HG03064 (cell line): ENCODE data around the gene ACER1.
A peak's percentile ranks its signal among the peaks of the same experiment; 100 is the strongest.
"Not testable (repeated sequence)": the region's sequence is repeated elsewhere in the genome, so short reads cannot be mapped to it uniquely, and the experiment has no call there.

ENCODE experiments used
- ATAC-seq: cut with Tn5 transposase; IDR thresholded peaks from one replicate; pipeline ENCODE4 v1.9.1; 2021; ENCODE audit warnings: low read depth; ENCODE audit not compliant: unreplicated experiment

The ACER1 gene

DNA sequence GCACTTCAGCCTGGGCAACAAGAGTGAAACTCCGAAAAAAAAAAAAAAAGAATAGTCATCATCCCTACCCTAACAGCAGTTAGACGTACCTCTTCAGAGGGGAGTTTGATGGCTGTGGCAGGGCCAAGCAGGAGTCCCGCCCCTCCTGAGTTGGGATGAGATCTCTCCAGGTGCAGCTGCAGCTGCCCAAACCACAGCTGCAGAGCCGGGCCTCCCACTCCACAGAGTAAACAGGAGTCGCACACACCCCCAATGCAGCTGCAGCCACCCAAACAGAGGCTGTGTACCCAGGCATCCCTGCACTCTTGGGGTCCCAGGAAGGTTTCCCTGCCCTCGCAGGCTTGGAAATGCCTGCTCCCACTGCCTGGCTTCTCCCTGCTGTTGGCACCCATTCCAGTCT is 36.2 kb downstream of the ACER1 start:
- no peak for ATAC-seq

- ATAC-seq = no peak
These were observed 41.4 kb downstream of the ACER1 start for GRCh38 chr19:6292006-6292405.

- ATAC-seq = no peak
These were observed 44.7 kb downstream of the ACER1 start for GRCh38 chr19:6288737-6289136.

DNA sequence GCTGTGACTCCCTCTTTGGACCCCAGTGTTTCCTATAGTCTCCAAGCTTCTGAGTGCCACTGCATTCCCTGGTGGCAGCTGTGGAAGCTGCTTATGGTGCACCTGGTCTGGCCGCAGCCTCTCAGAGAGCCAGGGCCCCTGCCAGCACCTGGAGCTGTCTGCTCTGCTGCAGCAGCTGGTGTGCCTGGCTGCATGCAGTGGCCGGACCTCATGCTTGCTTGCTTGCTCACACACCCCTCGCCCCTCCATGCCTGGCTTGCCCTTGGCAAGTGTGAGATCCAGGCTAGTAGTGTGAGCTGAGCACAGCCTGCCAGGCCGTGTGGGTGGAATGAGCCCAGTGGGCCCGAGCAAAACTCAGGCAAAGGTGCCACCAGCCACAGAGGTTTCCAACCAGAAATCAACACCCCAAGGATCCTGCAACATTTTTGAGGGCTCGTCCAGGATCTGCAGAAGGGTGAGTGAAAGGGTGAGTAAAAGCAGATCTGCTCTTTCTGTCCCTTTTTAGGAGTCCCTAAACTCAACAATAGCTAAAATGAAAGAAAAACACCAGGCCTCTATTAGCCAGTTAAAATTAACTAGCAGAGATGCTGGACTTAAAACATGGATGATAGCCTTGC is 46.0 kb downstream of the ACER1 start:
- no peak for ATAC-seq

DNA sequence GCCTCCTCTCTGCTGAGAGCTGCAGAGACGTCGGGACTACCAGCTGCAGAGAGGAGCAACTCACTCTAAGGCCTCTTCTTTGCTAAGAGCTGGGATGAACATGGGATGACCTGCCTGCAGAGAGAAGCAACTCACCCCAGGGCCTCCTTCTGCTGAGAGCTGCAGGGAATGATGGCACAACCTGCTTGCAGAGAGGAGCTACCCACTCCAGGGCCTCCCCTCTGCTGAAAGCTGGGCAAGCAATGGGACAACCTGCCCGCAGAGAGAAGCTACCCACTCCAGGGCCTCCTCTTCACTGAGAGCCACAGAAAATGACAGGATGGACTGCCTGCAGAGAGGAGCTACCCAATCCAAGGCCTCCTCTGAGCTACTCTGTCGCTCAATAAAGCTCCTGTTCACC is 46.7 kb downstream of the ACER1 start:
- no peak for ATAC-seq

DNA sequence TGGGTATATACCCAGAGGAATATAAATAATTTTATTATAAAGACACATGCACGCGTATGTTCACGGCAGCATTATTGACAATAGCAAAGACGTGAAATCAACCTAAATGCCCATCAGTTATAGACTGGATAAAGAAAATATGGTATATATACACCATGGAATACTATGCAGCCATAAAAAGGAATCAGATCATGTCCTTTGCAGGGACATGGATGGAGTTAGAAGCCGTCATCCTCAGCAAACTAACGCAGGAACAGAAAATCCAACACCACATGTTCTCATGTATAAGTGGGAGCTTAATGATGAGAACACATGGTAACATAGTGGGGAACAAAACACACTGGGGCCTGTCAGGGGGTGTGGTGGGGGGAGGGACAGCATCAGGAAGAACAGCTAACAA is 51.0 kb downstream of the ACER1 start:
- not testable (repeated sequence) for ATAC-seq

DNA sequence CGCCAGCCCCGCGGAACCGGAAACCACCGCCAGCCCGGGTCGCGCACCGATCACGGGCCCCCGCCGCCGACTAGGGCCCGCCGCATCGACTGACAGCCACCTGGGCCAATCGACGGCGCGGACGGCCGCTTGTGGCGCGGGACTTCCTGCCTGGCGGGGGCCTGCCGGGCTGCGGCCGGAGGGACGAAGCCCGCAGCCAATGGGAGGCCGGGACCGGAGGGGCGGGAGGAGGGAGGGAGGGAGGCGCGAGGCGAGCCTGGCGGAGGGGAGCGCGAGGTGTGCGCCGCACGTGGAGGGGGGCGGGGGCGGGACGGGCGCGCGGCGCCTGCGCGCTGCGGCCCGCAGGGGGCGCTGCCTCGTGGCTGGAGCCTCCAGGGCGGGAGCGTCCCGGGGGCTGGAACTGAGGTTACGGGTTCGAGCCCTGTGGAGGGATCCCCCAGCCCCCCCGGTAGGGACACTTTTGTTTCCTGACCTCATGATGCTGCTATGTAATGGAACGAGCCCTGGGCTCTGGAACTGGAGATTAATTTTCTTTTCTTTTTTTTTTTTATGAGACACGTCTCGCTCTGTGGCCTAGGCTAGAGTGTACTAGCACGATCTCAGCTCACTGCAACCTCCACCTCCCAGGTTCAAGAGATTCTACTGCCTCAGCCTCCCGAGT is 53.4 kb downstream of the ACER1 start, which contains the start of gene MLLT1:
TSS of gene MLLT1 (minus strand) at position 45 of the 661 bp plus-strand sequence. CDS start 191 bp downstream, outside the sequence.
- ATAC-seq = peak; percentile 72

DNA sequence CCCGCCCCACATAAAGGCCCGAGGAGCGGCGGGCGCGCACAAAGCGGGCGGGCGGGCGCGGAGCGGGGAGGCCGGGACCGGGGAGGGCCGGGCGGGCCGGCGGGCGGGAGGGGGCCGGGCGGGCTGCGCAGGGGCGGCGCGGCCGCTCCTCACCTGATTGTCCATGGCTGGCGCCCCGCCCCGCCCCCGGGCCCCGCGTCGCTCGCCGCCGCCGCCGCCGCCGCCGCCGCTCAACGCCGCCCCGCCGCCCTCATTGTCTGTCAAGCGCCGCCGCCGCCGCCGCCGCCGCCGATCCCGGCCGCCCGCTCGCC is 53.8 kb downstream of the ACER1 start:
- peak; percentile 16 for ATAC-seq

DNA sequence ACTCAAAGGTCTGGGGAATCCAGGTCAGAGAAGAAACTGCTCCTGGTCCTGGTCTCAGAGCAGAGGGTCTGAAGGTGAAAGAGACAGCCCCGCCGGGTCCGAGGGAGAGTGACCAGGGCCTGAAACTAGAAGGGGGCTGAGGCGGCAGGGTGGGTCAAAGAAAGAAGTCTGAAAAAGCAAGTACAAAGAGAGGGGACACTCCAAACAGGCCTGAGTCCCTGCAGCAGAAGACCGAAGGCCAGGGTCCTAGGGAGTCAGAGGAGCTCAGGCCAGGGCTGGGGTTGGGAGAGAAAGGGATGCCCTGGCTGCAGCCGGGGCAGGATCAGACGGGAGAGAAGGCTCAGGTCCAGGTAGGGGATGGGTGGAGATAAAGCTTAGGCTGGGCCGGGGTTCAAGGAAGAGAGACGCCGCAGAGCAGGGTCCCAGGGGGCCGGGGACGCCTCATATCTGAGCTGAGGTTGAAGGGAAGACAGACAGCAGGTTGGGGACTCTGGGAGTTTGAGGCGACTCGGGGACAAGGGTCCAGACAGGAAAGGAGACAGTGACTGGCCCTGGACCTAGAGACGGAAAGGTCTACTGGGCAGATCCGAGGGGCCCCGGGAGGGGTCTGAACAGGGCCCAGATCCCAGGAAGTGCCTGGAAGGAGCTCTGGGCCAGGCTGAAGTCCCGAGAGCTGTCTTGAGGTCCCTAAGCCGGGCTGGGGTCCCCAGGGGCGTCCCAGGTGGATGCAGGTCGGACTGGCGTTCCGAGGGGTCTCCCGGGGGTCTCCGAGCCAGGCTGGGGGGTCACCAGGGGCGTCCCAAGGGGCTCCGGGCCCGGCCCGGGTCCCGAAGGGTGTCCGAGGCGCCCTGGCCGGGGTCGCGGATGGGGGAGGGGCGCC is 54.4 kb downstream of the ACER1 start:
- no peak for ATAC-seq

DNA sequence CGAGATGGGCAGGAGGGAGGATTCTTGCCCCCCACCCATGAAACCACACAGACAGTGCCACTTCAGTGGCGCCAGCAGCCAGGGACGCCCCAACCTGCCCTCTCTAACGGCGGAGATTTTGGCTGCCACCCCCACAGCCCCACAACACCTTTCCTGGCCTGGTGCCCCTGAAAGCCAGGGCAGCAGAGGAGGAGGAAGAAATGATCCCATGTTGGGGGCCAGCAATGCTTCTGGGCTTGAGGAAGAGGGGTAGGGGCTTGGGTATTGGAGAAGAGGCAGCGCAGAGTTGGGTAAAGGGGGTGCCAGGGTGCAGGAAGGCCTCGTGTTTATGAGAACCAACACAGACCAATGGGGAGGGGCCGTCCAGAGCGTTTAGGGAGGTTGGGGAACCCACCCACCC is 55.4 kb downstream of the ACER1 start:
- no peak for ATAC-seq

DNA sequence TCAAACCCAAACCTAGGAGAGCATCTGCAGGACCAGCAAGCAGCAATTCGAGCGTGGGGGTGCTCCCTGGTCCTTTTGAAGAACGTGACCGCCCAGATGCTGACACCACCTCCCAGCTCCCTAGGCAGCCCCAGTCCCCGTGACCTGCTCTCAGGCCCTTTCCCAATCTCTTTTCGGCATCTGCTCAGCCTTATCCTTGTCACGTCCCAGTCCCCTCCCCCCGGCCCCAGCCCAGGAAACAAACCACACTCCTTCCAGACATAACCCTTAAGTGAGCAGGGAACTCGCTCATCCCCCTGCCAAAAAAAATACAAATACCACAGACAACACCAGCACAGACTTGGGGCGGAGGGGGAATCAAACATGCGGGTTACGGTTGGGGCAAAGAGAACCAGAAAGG is 57.0 kb downstream of the ACER1 start:
- ATAC-seq = no peak

- ATAC-seq = no peak
These were observed 58.2 kb downstream of the ACER1 start for GRCh38 chr19:6275170-6275744.

DNA sequence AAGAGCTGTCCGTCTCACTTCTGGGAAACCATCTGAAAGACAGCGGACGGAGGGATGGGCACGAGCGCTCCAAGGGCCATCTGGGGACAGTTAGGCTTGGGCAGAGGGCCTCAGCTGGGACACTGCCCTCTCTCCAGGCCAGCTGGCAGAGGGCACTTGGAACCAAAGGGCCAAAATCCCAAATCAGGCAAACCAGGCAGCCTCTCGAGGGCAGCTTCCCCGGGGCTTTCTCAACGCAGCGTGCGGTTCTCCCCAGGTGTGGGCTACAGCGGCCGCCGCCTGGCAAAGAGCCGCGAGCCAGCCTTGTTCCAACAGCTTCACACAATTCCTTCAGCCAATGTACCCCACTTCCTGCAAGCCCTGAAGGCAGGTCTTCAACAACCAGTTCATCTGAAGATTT is 58.7 kb downstream of the ACER1 start:
- no peak for ATAC-seq

DNA sequence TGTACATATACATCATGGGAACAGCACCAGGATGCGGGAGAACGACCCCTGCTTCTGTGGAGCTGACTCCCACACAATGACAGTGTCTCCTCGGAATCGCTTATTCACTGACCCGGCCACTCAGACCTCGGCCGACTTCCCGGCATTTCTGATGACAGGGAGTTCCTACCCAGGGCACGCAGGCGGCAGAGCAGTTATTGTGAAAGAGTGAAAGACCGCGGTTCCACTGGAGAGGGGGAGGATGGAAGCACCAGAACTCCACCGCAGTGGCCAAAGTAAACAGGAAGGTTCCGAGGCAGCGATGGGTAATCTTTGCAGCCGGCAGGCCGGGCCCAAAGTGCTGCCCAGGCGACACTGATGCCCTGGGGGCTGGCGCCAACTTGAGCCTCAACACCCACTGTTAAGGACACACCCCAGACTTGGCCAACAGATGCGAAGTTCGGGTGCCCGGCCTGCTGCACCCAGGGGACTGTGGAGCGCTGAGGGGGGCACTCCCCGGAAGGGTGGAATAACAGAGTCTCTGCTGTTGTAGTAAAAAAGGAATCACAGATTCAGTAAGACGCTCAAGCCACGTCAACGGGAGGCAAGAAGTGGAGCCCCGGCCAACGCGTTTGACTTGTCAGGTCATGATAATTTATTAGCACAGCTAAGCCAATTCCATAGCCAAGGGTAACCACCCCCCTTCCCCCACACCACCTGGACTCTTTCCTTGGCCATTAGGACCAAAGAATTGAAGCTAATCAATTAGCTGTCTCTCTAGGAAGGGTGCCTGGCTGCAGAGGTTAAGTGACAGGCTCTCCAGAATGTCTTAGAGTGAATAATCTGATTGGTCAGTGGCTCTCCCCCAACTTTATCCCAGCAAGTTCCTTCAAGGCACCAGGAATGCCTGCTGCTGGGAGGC is 59.5 kb downstream of the ACER1 start:
- no peak for ATAC-seq

DNA sequence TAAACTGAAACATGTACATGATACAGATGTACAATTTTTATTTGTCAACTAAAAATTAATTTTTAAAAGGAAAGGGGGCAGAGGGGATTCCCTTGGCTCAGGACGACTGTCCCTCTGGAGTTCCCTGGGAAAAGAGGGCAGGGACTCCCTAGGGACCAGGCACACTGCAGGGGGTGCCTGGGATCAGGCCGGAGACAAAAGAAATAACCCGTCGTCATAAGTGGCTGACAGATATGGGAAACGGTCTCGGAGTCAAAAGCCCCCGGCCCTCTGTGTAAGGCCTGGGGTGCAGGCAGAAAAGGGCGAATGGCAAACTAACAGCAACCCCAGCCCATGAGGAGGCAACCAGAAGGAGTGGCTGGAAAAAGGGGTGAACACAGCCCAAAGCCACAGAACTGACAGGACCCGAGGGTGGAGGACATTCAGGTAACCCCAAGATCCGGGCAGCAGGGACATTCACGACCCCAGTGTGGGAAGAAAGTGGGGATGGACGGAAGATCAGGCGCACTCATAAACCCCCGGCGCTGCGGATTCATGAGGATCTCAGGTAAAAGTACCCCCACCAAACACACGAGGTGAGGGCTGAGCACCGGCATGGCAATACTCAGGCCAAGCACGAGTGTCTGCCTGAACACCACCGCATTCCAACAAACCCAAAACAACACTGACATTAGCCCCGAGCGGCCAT is 60.4 kb downstream of the ACER1 start:
- no peak for ATAC-seq

DNA sequence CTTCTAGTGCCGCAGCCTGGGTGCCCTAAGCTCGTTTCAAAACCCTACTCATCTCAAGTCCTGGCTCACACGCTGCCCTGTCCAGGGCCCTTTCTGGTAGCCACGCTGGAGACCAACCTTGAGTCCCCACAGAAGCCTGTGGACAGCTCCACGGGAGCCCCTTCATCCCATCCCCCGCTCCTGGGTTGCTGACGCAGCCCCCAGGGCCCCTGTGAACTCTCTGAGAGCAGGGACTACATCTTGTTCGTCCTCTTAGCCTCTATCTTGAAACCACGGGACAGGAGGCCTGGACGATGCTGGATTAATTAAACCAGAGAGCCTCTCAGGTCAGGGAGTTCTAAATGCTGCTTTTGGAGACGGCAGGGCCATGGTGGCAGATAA is 61.0 kb downstream of the ACER1 start:
- ATAC-seq = no peak

DNA sequence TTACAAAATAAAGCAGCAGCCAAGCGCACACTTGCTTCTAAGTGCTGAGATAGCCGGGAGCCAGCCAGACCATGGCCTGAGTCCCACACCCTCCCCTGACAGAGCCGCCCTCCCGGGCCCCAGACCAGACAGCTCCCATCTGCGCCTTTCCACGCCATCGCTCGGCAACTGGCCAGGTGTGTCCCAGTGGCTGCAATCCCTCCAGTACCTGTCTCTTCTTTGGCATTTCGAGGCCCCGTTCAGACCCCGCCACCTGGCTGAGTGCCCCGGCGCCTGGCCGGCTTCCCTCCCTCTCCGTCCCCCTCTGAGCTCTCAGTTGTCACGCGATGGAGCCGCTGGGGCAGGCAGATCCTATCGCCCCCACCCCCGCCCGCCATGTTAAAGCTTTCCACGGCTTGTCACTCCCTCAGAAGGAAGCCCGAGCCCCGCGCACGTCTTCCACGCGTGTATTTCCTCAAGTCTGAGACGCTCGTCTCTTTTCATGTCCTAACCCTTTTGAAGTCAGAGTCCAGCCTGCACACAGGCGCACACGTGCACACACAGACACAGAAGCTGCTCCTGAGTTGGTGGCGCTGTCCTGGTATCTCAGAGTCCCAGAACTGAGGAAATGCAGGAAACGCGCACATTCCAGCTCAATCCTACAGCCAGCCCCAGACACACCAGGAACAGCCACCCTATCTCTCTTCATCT is 61.5 kb downstream of the ACER1 start:
- no peak for ATAC-seq

GRCh38 chr19:6271251-6271650 is 62.2 kb downstream of the ACER1 start:
- ATAC-seq = no peak

DNA sequence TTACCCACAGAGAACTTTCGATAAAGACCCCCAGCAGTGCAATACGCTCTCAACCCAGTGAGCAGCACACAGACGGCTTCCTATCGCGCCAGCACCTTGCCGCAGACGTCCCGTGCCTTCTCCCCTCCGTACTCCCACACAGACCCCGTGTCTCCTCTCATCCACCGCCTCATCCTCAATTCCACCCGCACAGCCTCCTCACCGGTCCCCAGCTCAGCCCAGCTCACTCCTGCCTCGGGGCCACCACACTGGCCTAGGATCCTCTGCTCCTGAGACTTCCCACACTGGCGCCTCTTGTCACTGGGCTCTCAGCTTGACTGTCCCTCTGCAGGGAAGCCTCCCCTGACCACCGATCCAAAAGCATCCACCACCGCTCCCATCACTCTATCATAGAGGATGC is 62.6 kb downstream of the ACER1 start:
- no peak for ATAC-seq
